GM10266 (cell line): ENCODE data around the gene UBE3C.

Experiments
- DNase-seq: peaks from one replicate; pipeline ENCODE4 v3.0.0; 2012; ENCODE audit errors: extremely low spot score
- CTCF ChIP-seq: IDR thresholded peaks from 2 replicates; pipeline ENCODE4 v1.5.1; 2012; ENCODE audit warnings: mild to moderate bottlenecking, low read depth; ENCODE audit not compliant: control insufficient read depth, insufficient read depth; ENCODE audit errors: missing control alignments

The UBE3C gene

DNA sequence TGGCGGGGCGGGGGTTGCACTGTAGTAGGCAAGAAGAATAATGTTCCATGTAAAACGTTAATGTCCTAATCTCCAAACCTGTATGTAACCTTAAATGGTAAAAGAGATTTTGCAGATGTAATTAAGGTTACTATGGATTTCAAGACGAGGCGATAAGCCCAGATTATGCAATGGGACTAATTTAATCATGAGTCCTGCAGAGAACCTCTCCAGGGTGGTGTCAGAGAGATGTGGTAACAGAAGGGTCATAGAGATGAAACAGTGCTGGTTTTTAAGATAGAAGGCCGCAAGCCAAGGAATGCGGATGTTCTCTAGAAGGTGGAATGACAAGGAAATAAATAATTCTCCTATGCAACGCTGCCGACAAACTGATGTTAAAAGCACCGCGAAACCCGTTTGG lies 57.1 kb downstream of the UBE3C start:
- DNase-seq, result no peak
- TF ChIP-seq CTCF, result no peak

DNA sequence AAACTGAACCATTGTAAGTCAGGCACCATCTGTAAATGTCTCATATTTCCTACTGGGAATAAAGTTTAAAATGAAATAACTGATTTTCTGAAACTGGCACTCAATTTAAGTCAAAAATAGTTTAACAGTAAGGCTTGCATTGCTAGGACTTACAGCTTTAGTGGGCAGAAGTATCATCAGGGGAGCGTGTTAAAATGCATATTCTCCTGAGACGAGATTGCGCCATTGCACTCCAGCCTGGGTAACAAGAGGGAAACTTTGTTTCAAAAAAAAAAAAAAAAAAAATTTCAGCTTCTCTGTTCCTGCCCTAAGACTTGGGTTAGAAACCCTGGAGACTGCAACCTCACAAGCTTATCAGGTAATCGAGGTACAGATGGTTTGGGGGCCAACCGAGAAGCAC lies 65.4 kb downstream of the UBE3C start:
- TF ChIP-seq CTCF, result no peak
- DNase-seq, result no peak

DNA sequence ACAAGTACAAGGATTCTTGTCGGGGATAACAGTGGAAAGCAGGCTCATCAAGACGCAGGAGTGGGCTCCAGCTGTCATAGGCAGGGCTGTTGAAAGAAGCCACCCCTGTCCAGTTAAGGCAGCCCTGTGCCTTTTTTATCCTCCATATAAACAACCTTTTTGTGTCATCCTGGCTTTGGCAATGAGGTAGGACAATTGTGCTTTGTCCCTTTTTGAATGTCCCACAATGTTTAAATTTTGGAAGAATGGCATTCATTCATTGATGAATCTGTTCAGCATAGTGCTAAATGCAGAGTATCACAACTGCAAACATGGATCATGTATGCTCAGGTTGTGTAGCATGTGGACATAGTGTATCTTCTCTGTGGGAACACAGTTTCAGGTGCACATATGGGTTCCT lies 66.7 kb downstream of the UBE3C start:
- no peak for DNase-seq
- no peak for TF ChIP-seq CTCF

DNA sequence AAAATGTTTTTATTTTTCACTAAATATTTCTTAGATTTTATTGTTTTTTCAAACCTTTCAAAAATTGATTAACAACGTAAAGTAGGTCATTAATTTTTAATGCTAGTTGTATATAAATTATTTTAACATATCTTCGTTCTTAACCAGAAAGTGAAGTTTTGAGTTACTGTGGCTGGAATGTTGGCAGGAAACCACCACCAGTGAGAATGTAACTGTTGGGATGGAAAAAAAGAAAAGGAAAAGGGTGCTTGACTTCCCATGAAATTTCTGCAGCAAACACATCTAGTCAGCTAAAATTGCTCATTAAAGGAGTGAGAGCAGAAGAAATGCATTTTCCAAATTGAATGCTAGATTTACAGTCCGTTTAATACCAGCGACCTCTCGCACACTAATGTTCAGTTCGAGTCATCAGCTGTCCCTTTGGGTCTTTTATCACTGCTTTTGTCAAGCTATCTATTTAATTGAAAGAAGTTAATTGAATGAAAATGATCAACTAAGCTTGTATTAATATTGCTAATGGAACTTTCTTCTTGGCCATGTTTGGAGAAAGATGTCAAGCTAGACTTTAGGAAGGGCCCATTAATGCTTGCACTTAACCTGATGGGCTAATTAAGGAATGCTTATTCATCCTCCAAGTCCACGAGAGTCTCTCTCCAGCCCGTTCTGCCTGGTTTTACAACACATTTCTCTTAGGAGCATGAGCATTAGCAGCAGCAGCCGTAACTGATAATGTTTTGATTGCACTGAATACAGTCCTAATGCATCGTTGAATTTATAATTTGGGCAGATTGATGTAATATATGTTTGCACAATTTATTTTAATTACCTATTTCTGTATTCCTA lies 70.1 kb downstream of the UBE3C start:
- no peak for DNase-seq
- TF ChIP-seq CTCF, result no peak

GRCh38 chr7:157210682-157211081 lies 72.0 kb downstream of the UBE3C start:
- TF ChIP-seq CTCF, result no peak
- no peak for DNase-seq

DNA sequence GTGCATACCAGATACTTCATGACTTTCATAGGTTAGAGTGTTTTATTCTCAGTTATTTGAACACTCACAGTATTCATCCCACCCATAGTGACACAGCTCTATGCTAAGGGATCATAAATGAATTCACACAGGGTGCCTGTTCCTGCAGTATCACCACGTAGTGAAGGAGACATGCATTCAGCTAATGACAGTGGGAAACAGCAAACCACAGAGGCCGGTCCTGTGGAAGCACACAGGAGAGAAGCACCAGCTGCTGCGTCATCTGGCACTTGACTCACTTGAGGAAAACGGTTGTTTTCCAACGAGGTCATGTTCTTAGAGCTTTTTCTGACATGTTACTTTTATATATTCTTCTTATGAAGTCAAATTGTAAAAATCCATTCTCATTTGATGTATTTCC lies 73.0 kb downstream of the UBE3C start:
- TF ChIP-seq CTCF, result no peak
- no peak for DNase-seq

- TF ChIP-seq CTCF, result no peak
- DNase-seq, result peak; percentile 47
These were observed 80.4 kb downstream of the UBE3C start for GRCh38 chr7:157219154-157219553.
